GM18907 (cell line): ENCODE data around the gene TNFAIP1.
A peak's percentile ranks its signal among the peaks of the same experiment; 100 is the strongest.
"Not testable (repeated sequence)": the region's sequence is repeated elsewhere in the genome, so short reads cannot be mapped to it uniquely, and the experiment has no call there.

ENCODE experiments used
- ATAC-seq: cut with Tn5 transposase; IDR thresholded peaks from one replicate; pipeline ENCODE4 v1.9.1; 2021; ENCODE audit warnings: mild to moderate bottlenecking, moderate library complexity; ENCODE audit not compliant: unreplicated experiment

Gene TNFAIP1, protein sequence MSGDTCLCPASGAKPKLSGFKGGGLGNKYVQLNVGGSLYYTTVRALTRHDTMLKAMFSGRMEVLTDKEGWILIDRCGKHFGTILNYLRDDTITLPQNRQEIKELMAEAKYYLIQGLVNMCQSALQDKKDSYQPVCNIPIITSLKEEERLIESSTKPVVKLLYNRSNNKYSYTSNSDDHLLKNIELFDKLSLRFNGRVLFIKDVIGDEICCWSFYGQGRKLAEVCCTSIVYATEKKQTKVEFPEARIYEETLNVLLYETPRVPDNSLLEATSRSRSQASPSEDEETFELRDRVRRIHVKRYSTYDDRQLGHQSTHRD

DNA sequence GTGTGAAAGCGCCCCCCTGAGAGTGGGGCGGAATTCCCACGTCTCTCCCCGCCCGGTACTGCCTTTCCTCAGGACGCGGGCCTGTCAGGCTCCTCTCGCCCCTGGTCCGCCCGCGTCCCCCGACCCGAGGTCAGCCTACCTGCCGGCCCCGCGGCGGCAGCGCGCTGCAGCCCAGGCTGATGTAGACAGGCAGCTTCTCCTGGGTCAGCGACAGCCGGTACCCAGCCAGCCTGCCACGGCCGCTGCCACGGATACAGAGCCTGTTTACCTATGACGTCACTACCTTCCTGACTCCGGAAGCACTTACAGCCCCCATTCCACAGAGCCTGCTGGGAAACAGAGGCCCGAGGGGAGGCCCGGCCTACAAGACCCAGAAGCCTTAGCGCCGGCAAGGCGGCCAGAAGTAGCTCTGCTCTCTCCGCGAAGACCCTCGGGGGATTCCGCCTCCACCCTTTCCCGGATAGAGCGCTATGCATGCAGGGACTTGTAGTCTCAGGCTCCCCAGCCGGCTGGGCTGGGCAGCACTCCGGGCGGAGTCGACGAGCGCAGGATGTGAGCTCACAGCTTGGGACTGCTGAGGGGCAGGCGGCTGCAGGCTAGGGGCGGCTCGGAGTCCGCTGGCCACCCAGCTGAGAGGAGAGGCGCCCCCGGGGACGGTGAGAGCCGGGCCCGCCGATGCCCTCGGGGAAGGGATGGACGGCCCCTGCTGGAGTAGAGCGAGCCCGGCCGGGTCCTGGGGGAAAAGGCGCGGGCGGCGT is at the start of gene TNFAIP1, which contains the start of gene IFT20:
Gene TNFAIP1 (plus strand): TSS at position 561 of the 758 bp plus-strand sequence. CDS start 3,761 bp downstream, outside the sequence.
Gene IFT20 (minus strand): TSS at position 272 of the 758 bp plus-strand sequence. CDS start 3,487 bp downstream, outside the sequence.
- ATAC-seq, result peak; percentile 95

DNA sequence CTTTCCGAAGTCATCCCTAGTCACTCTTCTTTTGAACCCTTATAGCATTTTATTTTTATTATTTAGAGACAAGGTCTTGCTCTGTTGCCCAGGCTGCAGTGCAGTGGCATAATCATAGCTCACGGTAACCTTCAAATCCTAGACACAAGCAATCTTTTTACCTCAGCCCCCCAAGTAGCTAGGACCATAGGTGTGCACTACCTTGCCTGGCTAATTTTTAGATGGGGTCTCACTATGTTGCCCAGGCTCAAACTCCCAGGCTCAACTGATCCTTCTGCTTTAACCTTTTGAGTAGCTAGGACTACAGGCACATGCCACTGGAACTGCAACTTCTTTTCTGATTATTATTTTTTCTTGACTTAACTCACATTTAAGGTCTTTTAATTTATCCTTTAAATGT is 49.6 kb upstream of the TNFAIP1 start:
- no peak for ATAC-seq

DNA sequence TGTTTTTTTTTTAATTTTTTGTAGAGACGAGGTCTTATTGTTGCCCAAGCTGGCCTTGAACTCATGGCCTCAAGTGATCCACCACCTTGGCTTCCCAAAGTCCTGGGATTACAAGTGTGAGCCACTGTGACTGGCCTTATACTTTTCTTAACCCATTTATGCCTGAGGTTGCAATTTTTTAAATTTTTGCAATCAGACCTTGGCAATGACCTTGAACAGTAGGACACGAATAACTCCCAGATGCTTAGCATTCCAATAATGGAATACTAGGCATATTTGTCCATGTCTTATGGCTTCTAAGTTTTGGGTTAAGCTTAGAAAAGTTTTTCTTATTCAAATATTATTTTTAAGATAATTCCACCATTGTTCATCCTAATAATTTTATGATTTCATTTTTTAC is 44.9 kb upstream of the TNFAIP1 start:
- no peak for ATAC-seq

DNA sequence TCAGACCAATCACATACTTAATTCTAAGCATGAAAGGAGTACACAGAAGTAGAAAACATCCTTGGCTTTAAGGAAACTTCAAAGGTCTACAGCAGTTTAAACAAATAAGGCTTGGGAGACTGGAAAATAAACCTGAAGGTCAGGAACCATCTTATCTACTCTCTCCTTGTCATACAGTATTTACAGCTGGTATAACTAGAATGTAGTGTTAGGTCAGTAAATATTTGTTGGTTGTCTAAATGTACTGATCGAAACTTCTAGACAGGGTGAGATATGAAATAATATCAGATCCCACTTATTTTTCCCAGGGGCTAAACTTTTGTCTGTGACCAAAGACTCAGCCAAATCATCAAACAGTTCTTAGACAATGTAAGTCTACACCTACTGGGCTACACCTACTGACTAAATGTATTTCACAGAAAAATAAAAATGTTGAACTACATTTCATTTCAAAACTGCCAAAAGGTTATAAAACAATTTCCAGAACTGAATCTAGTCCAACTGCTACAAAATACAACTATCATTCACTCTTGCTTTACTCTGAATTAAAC is 43.7 kb upstream of the TNFAIP1 start:
- ATAC-seq, result no peak

DNA sequence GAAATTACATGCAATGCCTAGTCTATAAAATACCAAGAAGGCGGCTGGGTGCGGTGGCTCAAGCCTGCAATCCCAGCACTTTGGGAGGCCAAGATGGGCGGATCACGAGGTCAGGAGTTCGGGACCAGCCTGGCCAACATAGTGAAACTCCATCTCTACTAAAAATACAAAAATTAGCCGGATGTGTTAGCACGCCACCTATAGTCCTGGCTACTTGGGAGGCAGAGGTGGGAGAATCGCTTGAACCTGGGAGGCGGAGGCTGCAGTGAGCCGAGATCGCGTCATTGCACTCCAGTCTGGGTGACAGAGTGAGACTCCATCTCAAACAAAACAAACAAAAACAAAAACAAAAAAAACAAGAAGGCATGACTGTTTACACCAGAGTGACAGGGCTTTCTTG is 42.7 kb upstream of the TNFAIP1 start:
- not testable (repeated sequence) for ATAC-seq

DNA sequence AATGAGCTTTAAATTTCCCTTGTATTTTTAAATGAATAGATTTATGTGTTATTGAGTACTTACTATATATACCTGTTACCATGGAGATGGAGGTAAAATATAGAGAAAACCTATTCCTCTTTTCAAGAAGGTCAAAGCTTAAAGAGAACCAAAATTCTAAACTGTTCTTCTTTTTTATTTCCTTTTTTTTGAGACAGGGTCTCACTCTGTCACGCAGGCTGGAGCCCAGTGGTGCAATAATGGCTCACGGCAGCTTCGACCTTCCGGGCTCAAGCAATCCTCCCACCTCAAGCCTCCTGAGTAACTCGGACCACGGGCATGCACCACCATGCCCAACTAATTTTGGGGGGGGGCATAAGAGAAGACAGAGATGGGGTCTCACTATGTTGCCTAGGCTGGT is 41.6 kb upstream of the TNFAIP1 start:
- no peak for ATAC-seq

DNA sequence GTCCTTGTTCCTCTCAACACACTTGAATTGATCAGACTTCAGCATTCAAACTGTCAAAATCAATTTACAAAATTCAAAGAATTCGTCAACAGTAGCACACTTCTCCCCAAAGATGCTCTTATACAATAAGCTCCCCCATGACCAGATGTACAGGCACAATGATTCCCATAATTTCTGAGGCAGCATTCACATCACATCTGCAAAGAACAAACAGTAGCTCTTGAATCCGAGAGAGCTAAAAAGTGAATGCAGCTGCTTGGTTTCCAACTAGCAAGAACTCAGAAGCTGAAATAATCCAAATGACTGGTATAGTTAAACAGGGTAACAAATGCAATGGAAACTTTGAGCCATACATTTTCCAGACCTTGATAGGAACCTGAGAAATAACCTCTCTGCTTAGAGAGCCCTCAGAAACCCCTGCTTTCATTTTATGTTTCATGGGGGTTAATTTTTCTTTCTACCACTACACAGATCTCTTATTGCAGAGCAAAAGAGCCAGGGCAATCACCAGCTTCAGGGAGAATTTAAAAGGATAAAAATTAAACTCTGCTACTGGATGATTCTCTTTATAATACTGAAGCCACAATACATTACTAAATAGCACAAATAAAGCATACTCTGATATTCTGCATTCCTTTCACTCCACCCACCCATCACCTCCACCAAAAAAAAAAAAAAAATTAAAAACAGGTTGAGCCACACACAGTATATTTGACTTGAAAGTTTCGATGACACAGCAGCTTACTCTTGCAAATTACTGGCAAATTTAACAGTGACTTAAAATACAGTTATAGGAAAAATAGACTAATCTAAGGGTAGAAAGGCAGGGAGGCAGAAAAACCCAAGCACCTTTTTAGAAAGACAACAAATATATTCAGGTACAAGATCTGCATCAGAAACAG is 39.6 kb upstream of the TNFAIP1 start:
- ATAC-seq, result no peak

DNA sequence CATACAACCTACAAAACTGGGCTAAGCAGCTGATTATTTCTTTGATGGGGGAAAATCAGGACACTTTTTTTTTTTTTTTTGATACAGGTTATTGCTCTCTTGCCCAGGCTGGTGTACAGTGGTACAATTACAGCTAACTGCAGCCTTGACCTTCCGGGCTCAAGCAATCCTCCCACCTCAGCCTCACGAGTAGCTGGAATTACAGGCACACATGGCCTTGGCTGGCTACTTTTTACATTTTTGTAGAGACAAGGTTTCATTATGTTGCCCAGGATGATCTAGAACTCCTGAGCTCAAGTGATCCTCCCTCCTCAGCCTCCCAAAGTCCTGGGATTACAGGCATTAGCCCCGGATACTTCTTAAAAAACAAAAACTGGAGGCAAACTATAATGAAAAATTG is 37.1 kb upstream of the TNFAIP1 start:
- ATAC-seq, result no peak

DNA sequence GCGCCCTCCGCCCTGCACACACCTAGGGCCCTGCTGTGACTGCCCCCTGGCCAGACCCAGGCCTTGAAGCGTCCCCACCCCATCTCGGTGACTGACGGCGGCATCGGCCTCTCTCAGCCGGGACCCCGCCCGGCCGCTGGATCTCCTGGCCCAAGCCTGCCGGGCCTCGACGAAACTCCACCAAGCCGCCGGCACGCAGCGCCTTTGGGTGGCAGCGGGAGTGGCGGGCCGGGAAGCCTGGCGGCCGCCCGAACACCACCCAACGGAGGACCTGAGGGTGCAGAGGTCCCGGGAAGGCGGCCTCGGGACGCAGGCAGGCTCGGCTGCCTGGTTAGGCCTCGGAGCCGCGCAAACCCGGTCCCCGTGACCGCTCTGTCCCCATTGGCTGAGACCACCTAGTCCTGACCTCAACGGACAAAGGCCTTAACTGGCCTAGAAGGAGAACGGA is 28.6 kb upstream of the TNFAIP1 start:
- no peak for ATAC-seq

DNA sequence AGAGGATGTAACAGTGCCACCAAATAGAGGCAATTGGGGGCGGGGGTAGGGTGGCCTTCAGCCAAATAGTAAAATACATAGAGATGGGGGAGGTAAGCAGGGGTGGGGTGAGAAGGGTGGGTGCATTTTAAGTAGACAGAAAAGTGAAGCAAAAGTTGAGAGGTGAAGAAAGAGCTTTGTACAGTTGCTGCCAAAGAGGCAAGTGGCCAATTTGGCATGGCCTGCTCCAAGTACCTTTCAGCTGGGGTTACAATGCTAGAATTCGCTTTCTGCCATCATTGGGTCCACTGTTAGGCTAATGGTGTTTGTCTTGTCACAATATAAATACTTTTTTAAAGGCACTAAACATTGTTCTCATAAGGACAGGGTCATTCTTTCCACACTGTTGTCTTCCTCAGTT is 21.7 kb upstream of the TNFAIP1 start:
- ATAC-seq, result no peak

DNA sequence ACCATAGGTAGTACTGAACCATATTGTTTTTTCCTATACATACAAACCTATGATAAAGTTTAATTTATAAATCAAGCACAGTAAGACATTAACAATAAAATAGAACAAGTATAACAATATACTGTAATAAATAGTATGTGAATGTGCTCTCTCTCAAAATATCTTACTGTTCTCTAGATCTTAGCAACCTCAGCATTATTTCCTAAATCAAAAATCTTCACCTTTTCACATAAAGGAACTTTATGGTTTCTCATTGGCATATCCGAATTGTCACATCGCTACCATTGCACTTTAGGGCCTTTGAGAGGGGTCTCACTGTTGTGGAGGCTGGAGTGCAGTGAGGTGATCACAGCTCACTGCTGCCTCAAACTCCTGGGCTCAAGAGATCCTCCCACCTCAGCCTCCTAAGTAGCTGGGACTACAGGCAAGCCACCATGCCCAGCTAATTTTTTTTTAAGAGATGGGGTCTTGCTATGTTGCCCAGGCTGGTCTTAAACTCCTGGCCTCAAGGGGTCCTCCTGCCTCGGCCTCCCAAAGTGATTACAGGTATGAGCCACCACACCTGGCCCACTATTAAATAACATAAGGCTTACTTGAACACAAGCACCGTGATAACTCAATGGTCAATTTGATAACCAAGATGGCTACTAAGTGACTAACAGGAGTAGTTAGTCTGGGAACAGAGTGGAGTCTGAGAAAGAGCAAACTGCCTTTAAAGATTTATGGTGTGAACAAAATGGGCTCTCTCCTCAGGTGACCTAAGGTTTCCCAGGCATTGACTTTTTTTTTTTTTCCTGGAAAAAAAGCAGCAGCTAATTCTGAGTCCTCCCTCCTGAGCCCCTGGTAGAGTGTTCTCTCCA is 19.5 kb upstream of the TNFAIP1 start:
- ATAC-seq, result no peak

DNA sequence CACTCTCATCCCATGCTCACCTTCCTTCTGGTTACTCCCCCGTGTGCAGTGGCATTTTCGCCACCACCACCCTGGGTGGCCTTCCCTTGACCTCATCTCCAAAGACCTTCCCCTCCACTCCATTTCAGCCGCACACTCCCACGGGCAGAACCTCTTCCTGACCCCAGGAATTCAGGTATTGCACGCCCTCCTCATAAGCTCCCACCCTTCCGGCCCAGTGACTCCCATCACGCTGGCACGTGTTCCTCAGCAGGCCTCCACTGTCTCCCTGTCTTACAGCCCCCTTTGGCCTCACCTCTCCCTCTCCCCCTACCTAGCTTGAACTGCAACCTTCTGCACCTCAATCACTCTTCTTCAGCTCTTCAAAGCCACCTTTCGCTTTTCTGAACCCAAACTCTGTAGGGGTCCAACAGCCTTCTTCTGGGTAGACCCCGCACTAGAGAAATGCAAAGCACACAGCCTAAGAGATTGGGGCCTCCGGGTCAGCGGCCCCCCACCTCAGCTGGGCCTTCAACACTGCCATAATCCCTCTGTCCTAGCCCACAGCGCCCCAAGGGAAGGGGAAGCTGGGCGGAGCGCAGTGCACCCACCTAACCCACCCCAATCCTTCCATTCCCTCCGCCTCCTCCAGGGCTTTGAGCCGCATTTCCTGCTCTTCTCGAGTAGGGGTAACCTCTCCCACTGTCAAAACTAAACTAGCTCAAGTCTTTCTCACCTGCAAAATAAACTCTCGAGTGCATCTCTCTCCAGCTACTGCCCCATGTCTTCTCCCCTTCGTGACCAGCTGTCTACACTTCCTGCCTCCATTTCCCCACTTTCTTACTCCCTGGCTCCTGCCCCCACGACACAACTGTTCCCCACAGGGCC is 18.2 kb upstream of the TNFAIP1 start:
- ATAC-seq, result no peak

DNA sequence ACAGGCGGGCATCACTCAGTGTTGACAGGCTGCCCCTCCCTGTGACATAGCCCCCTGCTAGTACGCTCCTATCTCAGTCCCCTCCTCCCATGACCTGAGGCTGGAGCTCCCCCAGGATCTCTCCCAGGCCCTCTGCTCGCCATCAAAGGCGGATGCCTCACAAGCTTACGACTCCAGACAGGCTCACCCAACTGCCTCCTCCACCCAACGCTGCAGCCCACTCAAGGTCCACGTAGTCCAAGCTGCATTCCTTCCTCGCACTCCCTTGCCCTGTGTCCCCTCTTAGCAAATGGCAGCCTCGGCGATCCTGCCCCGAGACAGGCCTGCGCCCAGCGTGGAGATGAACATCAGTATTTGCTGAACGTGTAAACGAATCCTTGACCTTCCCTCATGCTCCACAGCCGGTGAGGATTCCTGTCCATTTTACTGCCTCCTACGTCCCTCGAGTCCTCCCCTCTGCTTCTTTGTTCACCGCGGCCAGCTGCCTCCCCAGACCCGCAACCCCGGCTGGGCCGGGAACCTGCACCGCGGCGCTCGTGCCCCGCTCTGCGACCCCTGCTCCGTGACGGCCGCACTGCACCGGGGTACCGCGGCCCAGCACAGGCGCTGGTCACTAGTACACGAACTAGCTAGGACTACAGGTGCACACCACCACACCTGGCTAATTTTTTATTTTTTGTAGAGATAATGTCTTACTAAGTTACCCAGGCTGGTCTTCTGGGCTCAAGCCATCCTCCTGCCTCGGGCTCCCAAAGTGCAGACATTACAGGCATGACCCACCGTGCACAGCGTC is 17.4 kb upstream of the TNFAIP1 start:
- ATAC-seq, result peak; percentile 17

DNA sequence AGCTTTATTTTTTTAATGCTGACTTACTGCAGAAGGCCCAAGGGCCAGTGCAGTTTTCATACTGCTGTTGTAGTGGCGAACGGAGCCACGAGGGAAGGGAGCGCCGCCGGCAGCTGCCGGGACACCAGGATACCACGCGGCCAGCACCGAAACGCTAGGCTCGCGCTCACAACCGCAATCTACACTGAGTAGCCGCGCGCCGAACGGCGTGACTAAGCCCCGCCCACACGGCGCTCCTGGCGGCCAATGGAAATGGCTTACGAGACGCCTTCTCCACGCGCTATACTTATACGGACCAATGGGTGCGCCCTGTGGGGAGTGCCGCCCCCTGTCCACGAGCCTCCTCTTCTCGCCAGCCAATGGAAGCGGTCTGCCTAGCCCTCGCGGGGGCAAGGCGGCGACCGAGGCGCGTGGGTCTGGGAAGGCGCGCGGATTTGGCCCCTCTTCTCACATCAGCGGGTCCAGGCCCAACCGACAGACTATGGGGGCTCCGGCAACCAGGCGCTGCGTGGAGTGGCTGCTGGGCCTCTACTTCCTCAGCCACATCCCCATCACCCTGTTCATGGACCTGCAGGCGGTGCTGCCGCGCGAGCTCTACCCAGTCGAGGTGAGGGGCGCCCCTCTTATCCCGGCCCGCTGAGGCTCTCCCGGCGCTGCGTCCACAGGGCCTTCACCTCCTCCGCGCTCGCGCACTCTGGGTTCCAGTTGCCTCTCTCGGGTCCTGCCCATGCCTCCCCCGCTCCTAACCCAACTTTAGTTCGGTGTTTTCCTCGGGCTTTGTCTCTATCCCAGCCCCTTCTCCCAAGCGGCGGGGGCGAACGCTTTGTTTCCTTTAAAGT is 16.6 kb upstream of the TNFAIP1 start, which contains the start of gene TMEM97:
Gene TMEM97 (plus strand): TSS at position 442 of the 839 bp plus-strand sequence. CDS start 40 bp downstream, at position 482.
- ATAC-seq, result peak; percentile 94

DNA sequence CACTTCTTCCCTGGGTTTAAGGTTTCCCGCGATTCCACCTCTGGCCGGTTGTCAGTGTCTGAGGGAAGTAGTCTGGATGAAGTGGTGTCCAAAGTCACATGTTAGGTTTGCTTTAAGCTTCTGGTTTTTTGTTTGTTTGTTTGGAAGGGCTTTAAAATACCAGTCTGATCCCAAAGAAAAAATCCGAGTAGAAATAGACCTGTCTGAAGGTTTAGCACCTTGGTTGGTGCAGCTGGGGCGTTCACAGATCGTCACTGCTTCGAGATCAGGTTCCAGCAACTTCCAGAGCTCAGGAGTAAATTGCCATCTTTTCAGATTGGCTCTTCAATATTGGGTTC is 16.0 kb upstream of the TNFAIP1 start:
- no peak for ATAC-seq

DNA sequence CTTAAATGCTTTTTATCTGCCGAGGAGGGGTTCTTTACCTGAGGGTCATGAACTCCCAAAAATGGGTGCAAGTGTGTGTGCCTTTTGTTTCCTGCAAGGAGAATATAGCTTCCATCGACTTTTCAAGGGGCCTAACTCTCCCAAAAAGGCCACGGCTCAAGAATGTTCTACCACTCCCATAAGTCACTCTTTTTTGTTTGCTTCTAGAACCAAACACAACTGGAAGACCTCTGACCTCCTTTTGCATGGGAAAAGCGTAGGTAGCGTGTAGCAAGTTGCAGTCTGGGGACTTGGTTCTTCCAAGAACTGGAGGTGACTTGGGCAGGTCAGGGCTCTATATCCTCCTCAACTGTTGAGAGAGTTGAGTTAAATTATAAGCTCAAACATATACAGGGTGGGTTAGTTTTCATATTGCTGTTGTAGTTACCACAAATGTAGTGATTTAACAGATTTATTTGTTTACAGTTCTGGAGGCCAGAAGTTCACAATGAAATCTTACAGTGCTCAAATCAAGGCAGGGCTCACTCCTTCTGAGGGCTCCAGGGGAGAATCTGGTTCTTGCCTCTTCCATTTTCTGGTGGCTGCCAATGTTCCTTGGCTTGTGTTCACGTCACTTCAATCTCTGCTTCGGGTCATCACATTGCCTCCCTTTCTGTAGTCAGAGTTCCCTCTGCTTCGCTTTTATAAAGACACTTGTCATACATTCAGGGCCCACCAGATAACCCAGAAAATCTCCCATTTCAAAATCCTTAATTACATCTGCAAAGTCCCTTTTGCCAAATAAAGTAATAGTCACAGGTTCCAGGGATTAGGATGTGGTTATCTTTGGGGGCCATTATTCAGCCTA is 15.1 kb upstream of the TNFAIP1 start:
- ATAC-seq, result no peak
